ENCODE measurements around the gene FAM227A. TPM values are rescaled to one million over a fixed set of nuclear protein-coding genes. Genes with fewer than 3 reads are reported as not detected.

FAM227A gene
- total and polyA plus RNA-seq, 2 of the 13 experiments (the other 11 are each of a cell fraction or from before 2014, with no cell fraction given): 1.0 to 1.5 TPM

DNA sequence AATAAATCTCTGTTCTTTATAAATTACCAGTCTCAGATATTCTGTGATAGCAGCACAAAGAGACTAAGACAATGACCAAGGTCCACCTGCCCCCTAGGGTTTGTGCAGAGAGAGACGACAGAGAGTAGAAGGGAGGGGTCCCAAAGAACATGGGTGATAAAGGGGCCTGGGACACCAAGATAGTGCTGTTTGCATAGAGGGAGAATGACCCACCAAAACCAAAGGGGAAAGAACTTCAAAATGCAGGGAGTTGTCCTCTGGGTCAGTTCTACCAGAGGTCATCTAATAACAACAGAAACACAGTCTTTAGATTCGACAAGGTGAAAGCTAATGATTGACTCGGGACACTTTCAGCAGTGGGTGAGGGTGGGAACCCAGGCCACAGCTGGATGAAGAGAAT, 23.7 kb downstream of the FAM227A start:
- Histone ChIP-seq H3K4me1 (ENCODE audit: insufficient read depth, low read length) (peaks cover 18% of the 10 kb centered on the region), H3K9me3 (ENCODE audit: low read length) (no peaks in the 10 kb centered on the region), H3K4me2 (ENCODE audit: low read depth, low read length) (no peak overlapping the region), H3K27me3 (ENCODE audit: control insufficient read depth in 1 of 2, insufficient read depth in 2 of 2, low read length in 2 of 2) (no peaks in the 10 kb centered on the region), H3K9ac (ENCODE audit: insufficient read depth, low read depth, low read length) (no peak overlapping the region), H4K20me1 (ENCODE audit: insufficient read depth, low read length) (no peaks in the 10 kb centered on the region), H3K36me3 (replicated peaks in 1 of 2; ENCODE audit: control insufficient read depth in 1 of 2, insufficient read depth in 2 of 2, low read length in 2 of 2) (no peaks in the 10 kb centered on the region), H3K4me3 (replicated peaks in 1 of 3; ENCODE audit: insufficient read depth in 1 of 3, low read depth in 2 of 3, low read length in 3 of 3) (no peak overlapping the region), H3K79me2 (ENCODE audit: insufficient read depth, low read length) (no peaks in the 10 kb centered on the region), H3K27ac (ENCODE audit: extremely low read length, insufficient read depth, low read length) (no peak overlapping the region), H2AFZ (ENCODE audit: low read length) (no peak overlapping the region)
- no peak for DNase-seq (ENCODE audit: low spot score)
- ChIA-PET CTCF (ENCODE audit: low intra/inter-chr PET ratio, low total read pairs) (no interaction called here), POLR2A (no interaction called here)
- peak; percentile 72 for FAIRE-seq
- no TSS peak for BruUV-seq (replicated peaks)
- in situ Hi-C loops (cut with HindIII; ENCODE audit: extremely low pct_ligation_motif_present, low pct_unique_long_range_greater_than_20kb): no loop called here
- peak; percentile 60 for ATAC-seq
- 5% methylated on average over 3 of the region's 3 CpGs for WGBS (ENCODE audit: low lambda C conversion rate)
- intact Hi-C loops (cut with micrococcal nuclease; ENCODE audit: unreplicated experiment): no loop called here
- TF ChIP-seq, protein P1, sequence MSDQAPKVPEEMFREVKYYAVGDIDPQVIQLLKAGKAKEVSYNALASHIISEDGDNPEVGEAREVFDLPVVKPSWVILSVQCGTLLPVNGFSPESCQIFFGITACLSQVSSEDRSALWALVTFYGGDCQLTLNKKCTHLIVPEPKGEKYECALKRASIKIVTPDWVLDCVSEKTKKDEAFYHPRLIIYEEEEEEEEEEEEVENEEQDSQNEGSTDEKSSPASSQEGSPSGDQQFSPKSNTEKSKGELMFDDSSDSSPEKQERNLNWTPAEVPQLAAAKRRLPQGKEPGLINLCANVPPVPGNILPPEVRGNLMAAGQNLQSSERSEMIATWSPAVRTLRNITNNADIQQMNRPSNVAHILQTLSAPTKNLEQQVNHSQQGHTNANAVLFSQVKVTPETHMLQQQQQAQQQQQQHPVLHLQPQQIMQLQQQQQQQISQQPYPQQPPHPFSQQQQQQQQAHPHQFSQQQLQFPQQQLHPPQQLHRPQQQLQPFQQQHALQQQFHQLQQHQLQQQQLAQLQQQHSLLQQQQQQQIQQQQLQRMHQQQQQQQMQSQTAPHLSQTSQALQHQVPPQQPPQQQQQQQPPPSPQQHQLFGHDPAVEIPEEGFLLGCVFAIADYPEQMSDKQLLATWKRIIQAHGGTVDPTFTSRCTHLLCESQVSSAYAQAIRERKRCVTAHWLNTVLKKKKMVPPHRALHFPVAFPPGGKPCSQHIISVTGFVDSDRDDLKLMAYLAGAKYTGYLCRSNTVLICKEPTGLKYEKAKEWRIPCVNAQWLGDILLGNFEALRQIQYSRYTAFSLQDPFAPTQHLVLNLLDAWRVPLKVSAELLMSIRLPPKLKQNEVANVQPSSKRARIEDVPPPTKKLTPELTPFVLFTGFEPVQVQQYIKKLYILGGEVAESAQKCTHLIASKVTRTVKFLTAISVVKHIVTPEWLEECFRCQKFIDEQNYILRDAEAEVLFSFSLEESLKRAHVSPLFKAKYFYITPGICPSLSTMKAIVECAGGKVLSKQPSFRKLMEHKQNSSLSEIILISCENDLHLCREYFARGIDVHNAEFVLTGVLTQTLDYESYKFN (CRISPR knock-in tag; conservative IDR thresholded peaks at IDR 0.05): 0 out of 2 replicates have a peak, but pooled peaks have one; percentile 27
- TF ChIP-seq, protein P2, sequence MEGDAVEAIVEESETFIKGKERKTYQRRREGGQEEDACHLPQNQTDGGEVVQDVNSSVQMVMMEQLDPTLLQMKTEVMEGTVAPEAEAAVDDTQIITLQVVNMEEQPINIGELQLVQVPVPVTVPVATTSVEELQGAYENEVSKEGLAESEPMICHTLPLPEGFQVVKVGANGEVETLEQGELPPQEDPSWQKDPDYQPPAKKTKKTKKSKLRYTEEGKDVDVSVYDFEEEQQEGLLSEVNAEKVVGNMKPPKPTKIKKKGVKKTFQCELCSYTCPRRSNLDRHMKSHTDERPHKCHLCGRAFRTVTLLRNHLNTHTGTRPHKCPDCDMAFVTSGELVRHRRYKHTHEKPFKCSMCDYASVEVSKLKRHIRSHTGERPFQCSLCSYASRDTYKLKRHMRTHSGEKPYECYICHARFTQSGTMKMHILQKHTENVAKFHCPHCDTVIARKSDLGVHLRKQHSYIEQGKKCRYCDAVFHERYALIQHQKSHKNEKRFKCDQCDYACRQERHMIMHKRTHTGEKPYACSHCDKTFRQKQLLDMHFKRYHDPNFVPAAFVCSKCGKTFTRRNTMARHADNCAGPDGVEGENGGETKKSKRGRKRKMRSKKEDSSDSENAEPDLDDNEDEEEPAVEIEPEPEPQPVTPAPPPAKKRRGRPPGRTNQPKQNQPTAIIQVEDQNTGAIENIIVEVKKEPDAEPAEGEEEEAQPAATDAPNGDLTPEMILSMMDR (CRISPR knock-in tag; IDR thresholded peaks at IDR 0.05): 0 out of 2 replicates have a peak, but pooled peaks have one; percentile 23
- TF ChIP-seq MATR3 (CRISPR knock-in tag; IDR thresholded peaks at IDR 0.05): no peak
- no peak for TF ChIP-seq NFRKB (IDR thresholded peaks at IDR 0.05)
- TF ChIP-seq NR2F6 (IDR thresholded peaks at IDR 0.05): peak; percentile 44; the same call in 1 of the 2 replicates
- no peak for TF ChIP-seq NR2F6 (CRISPR knock-in tag; IDR thresholded peaks at IDR 0.05)
- TF ChIP-seq ZNF691 (CRISPR knock-in tag; IDR thresholded peaks at IDR 0.05; ENCODE audit: borderline replicate concordance, low read depth): no peak
- peak in 1 of 2 experiments; percentile 7; a peak in 1 of 4 replicates for TF ChIP-seq EP300 (IDR thresholded peaks at IDR 0.05; ENCODE audit: low read depth in 2 of 2, low read length in 2 of 2)
- no peak for TF ChIP-seq EP300 (CRISPR knock-in tag; IDR thresholded peaks at IDR 0.05; ENCODE audit: borderline replicate concordance)
- TF ChIP-seq NPAS2 (CRISPR knock-in tag; IDR thresholded peaks at IDR 0.05; ENCODE audit: borderline replicate concordance): no peak
- no peak for TF ChIP-seq WIZ (CRISPR knock-in tag; IDR thresholded peaks at IDR 0.05)
- no peak for TF ChIP-seq KAT7 (CRISPR knock-in tag; IDR thresholded peaks at IDR 0.05; ENCODE audit: borderline replicate concordance)
- no peak for TF ChIP-seq SOX13 (IDR thresholded peaks at IDR 0.05)
- TF ChIP-seq SOX13 (CRISPR knock-in tag; conservative IDR thresholded peaks at IDR 0.05 in 1 of 2, IDR thresholded peaks at IDR 0.05 in 1 of 2): peak in 1 of 2 experiments; percentile 47; a peak in 2 of 4 replicates
- TF ChIP-seq, protein P3, sequence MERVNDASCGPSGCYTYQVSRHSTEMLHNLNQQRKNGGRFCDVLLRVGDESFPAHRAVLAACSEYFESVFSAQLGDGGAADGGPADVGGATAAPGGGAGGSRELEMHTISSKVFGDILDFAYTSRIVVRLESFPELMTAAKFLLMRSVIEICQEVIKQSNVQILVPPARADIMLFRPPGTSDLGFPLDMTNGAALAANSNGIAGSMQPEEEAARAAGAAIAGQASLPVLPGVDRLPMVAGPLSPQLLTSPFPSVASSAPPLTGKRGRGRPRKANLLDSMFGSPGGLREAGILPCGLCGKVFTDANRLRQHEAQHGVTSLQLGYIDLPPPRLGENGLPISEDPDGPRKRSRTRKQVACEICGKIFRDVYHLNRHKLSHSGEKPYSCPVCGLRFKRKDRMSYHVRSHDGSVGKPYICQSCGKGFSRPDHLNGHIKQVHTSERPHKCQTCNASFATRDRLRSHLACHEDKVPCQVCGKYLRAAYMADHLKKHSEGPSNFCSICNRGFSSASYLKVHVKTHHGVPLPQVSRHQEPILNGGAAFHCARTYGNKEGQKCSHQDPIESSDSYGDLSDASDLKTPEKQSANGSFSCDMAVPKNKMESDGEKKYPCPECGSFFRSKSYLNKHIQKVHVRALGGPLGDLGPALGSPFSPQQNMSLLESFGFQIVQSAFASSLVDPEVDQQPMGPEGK (CRISPR knock-in tag; IDR thresholded peaks at IDR 0.05): 0 out of 2 replicates have a peak, but pooled peaks have one; percentile 15
- peak; percentile 57; the same call in 1 of the 2 replicates for TF ChIP-seq NR2F2 (IDR thresholded peaks at IDR 0.05; ENCODE audit: borderline replicate concordance, low read depth)

Measured in HepG2 (cell line).